Mesenchymal stem cell (in vitro differentiated cells and primary cell): Measurements from ENCODE around the gene OR2L13. TPM values are rescaled to one million over a fixed set of nuclear protein-coding genes. Genes with fewer than 3 reads are reported as not detected.

ENCODE experiments used
- DNase-seq: peaks from one replicate; pipeline ENCODE4 v3.0.0-alpha.2; 2013
- H2AFZ ChIP-seq: one replicate; pipeline ENCODE4 v1.6.1; 2013; ENCODE audit warnings: low read depth, mild to moderate bottlenecking, control low read depth, inconsistent platforms, low read length, moderate library complexity
- H2AK5ac ChIP-seq: 2 replicates; pipeline ENCODE4 v1.6.1; 2013; ENCODE audit warnings: low read length, moderate library complexity, mild to moderate bottlenecking, inconsistent platforms; ENCODE audit not compliant: severe bottlenecking
- H2BK120ac ChIP-seq: one replicate; pipeline ENCODE4 v1.6.1; 2013; ENCODE audit warnings: low read depth, mild to moderate bottlenecking, inconsistent platforms, low read length, moderate library complexity
- H2BK12ac ChIP-seq, 2 experiments: one replicate each; pipeline ENCODE4 v1.6.1; 2013; ENCODE audit warnings: inconsistent platforms in 2 of 2, low read length in 2 of 2, mild to moderate bottlenecking in 2 of 2, moderate library complexity in 2 of 2, control low read depth in 1 of 2
- H2BK15ac ChIP-seq: one replicate; pipeline ENCODE4 v1.6.1; 2013; ENCODE audit warnings: mild to moderate bottlenecking, low read depth, inconsistent platforms; ENCODE audit not compliant: poor library complexity, severe bottlenecking
- H2BK5ac ChIP-seq: 2 replicates; pipeline ENCODE4 v1.6.1; 2013; ENCODE audit warnings: low read depth, mild to moderate bottlenecking, low read length, control low read depth, inconsistent platforms; ENCODE audit not compliant: poor library complexity, severe bottlenecking
- H3K14ac ChIP-seq, 2 experiments: one replicate each; pipeline ENCODE4 v1.6.1; 2013; ENCODE audit warnings: inconsistent platforms in 2 of 2, low read length in 2 of 2, control low read depth in 1 of 2, mild to moderate bottlenecking in 1 of 2, moderate library complexity in 1 of 2
- H3K18ac ChIP-seq, 2 experiments: one replicate each; pipeline ENCODE4 v1.6.1; 2013; ENCODE audit warnings: inconsistent platforms in 2 of 2, low read length in 2 of 2, control low read depth in 1 of 2, low read depth in 1 of 2, mild to moderate bottlenecking in 1 of 2
- H3K23ac ChIP-seq, 2 experiments: one replicate each; pipeline ENCODE4 v1.6.1; 2013; ENCODE audit warnings: inconsistent platforms in 2 of 2, low read length in 2 of 2, mild to moderate bottlenecking in 2 of 2, moderate library complexity in 2 of 2, control low read depth in 1 of 2
- H3K27ac ChIP-seq: 2 replicates; pipeline ENCODE4 v1.5.1; 2013; ENCODE audit warnings: mild to moderate bottlenecking, moderate library complexity, low read length, control low read depth, inconsistent platforms; ENCODE audit not compliant: poor library complexity, severe bottlenecking
- H3K27me3 ChIP-seq, 2 experiments: 2 replicates each; pipeline versions ENCODE4 v1.6.1 to v1.7.0; 2013; ENCODE audit warnings: low read length in 2 of 2, mild to moderate bottlenecking in 2 of 2, moderate library complexity in 2 of 2, control low read depth in 1 of 2, inconsistent platforms in 1 of 2; ENCODE audit not compliant: control insufficient read depth in 1 of 2, insufficient read depth in 1 of 2
- H3K36me3 ChIP-seq, 2 experiments: 2 replicates each; pipeline versions ENCODE4 v1.6.1 to v1.7.0; 2013; ENCODE audit warnings: low read length in 2 of 2, control low read depth in 1 of 2, inconsistent platforms in 1 of 2, low read depth in 1 of 2, mild to moderate bottlenecking in 1 of 2; ENCODE audit not compliant: insufficient read depth in 2 of 2, control insufficient read depth in 1 of 2
- H3K4ac ChIP-seq, 2 experiments: one replicate each; pipeline ENCODE4 v1.6.1; 2013; ENCODE audit warnings: inconsistent platforms in 2 of 2, low read length in 2 of 2, mild to moderate bottlenecking in 2 of 2, moderate library complexity in 2 of 2, control low read depth in 1 of 2, low read depth in 1 of 2
- H3K4me1 ChIP-seq: 2 replicates; pipeline ENCODE4 v1.6.1; 2013; ENCODE audit warnings: low read depth, low read length, control low read depth; ENCODE audit not compliant: control insufficient read depth, insufficient read depth
- H3K4me2 ChIP-seq: 2 replicates; pipeline ENCODE4 v1.6.1; 2013; ENCODE audit warnings: low read length, mild to moderate bottlenecking, inconsistent platforms; ENCODE audit not compliant: poor library complexity, severe bottlenecking
- H3K4me3 ChIP-seq, 2 experiments: 2 replicates each; pipeline versions ENCODE4 v1.5.1 to v1.7.0; 2013; ENCODE audit warnings: low read length in 2 of 2, mild to moderate bottlenecking in 2 of 2, control low read depth in 1 of 2, low read depth in 1 of 2; ENCODE audit not compliant: insufficient read depth in 1 of 2
- H3K79me1 ChIP-seq: replicated peaks from 2 replicates; pipeline ENCODE4 v1.6.1; 2013; ENCODE audit warnings: mild to moderate bottlenecking, control low read depth, low read length, inconsistent platforms; ENCODE audit not compliant: poor library complexity, severe bottlenecking
- H3K9ac ChIP-seq: 2 replicates; pipeline ENCODE4 v1.7.0; 2013; ENCODE audit warnings: mild to moderate bottlenecking, low read length, moderate library complexity
- H3K9me3 ChIP-seq: 2 replicates; pipeline ENCODE4 v1.7.0; 2013; ENCODE audit warnings: mild to moderate bottlenecking, low read length; ENCODE audit not compliant: control insufficient read depth
- H4K8ac ChIP-seq: one replicate; pipeline ENCODE4 v1.6.1; 2013; ENCODE audit warnings: inconsistent platforms, mild to moderate bottlenecking, low read length, moderate library complexity
- H4K91ac ChIP-seq: one replicate; pipeline ENCODE4 v1.6.1; 2013; ENCODE audit warnings: mild to moderate bottlenecking, low read length, inconsistent platforms
- WGBS: methylation state at CpG from one replicate; pipeline ENCODE4 v1.1.7; 2013; ENCODE audit warnings: mixed read lengths; 5-methylcytosine and 5-hydroxymethylcytosine counted together
- small RNA-seq: library from polyadenylated mRNA; stranded (forward); fragments of <200 nt; extraction: miRNeasy Mini kit (QIAGEN cat#:217004); gene quantifications from one replicate; pipeline ENCODE3, GENCODE V24; 2013; ENCODE audit warnings: low read depth

Gene OR2L13

GRCh38 chr1:248143311-248143710 is 48.3 kb downstream of the OR2L13 start:
- Histone ChIP-seq H3K23ac (no peak overlapping the region), H3K18ac (no peak overlapping the region), H3K27ac (no peak overlapping the region), H3K27me3 (no peaks in the 10 kb centered on the region), H3K9ac (no peak overlapping the region), H4K8ac (no peak overlapping the region), H2BK12ac (no peak overlapping the region), H3K9me3 (peaks cover 51% of the 10 kb centered on the region), H2AK5ac (no peak overlapping the region), H2BK5ac (no peak overlapping the region), H2AFZ (no peak overlapping the region), H2BK120ac (no peak overlapping the region), H3K14ac (no peak overlapping the region), H3K4me3 (no peak overlapping the region), H2BK15ac (no peak overlapping the region), H4K91ac (no peak overlapping the region), H3K36me3 (no peaks in the 10 kb centered on the region), H3K4ac (no peak overlapping the region), H3K4me2 (no peak overlapping the region), H3K79me1 (no peaks in the 10 kb centered on the region), H3K4me1 (no peaks in the 10 kb centered on the region)
- DNase-seq: no peak
- 0% methylated on average over 1 of the region's 1 CpG for WGBS

- H3K18ac ChIP-seq: no peak within 1 kb of the TSS
- no peak within 1 kb of the TSS for H4K91ac ChIP-seq
- no peak within 1 kb of the TSS for H3K4me3 ChIP-seq
- no peaks in the 10 kb centered on the region for H3K36me3 ChIP-seq
- H2BK120ac ChIP-seq: no peak within 1 kb of the TSS
- no peaks in the 10 kb centered on the region for H3K27me3 ChIP-seq
- no peaks in the 10 kb centered on the region for H3K4me1 ChIP-seq
- no peak within 1 kb of the TSS for H2AK5ac ChIP-seq
- H2BK15ac ChIP-seq: no peak within 1 kb of the TSS
- H3K4me2 ChIP-seq: no peak within 1 kb of the TSS
- H3K9me3 ChIP-seq: peaks cover 48% of the 10 kb centered on the region
- H2AFZ ChIP-seq: no peak within 1 kb of the TSS
- no peak within 1 kb of the TSS for H2BK5ac ChIP-seq
- no peaks in the 10 kb centered on the region for H3K79me1 ChIP-seq
- no peak within 1 kb of the TSS for H3K4ac ChIP-seq
- no peak within 1 kb of the TSS for H3K9ac ChIP-seq
- H2BK12ac ChIP-seq: no peak within 1 kb of the TSS
- H4K8ac ChIP-seq: no peak within 1 kb of the TSS
- WGBS: no CpG with 5 or more reads among the region's 3 CpGs
- no peak within 1 kb of the TSS for H3K23ac ChIP-seq
- H3K27ac ChIP-seq: no peak within 1 kb of the TSS
- H3K14ac ChIP-seq: no peak within 1 kb of the TSS
- DNase-seq: no peak
These were observed 49.7 kb downstream of the OR2L13 start, which contains the start of gene OR2M5 for GRCh38 chr1:248144513-248145198. TSS of gene OR2M5 (plus strand) at chr1:248145148. CDS start at chr1:248145148, 0 bp downstream.

Small RNA genes within 50 kb of the gene (small RNA-seq; reads per million reads assigned to genes)
- gene RF00019: not detected
